GM21367 (cell line): ENCODE measurements around the gene CKAP5.

Experiments
- ATAC-seq: cut with Tn5 transposase; IDR thresholded peaks from one replicate; pipeline ENCODE4 v1.9.1; 2021; ENCODE audit not compliant: unreplicated experiment

The CKAP5 gene

GRCh38 chr11:46701078-46701654 lies 144.9 kb downstream of the CKAP5 start:
- ATAC-seq: peak; percentile 3

GRCh38 chr11:46700241-46701077 lies 145.6 kb downstream of the CKAP5 start, which contains the start of the genes ARHGAP1 and ZNF408:
Gene ARHGAP1, minus strand, starts transcription at chr11:46700619. Its CDS starts 4,512 bp downstream, at chr11:46696107.
Gene ZNF408, plus strand, starts transcription at chr11:46701031. Its CDS starts 17 bp downstream, at chr11:46701048.
- peak; percentile 87 for ATAC-seq

DNA sequence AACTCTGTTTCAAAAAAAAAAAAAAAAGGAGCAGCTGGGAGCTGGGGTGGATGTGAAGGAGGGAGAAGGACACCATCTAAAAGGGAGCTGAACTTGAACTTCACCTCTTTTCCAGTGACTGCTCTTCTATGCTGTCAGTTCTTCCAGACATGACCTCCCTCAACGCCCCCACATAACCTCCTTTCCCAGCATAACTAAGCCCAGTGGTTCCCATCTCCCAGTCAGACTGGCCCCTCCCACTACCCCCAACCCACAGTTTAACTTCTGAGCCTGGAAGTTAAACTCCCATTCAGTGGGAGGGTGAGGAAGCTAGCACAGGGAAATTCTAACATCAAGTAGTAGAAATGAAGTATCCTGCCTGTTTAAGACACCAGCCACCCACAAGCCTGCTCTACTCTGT lies 147.5 kb downstream of the CKAP5 start:
- no peak for ATAC-seq

DNA sequence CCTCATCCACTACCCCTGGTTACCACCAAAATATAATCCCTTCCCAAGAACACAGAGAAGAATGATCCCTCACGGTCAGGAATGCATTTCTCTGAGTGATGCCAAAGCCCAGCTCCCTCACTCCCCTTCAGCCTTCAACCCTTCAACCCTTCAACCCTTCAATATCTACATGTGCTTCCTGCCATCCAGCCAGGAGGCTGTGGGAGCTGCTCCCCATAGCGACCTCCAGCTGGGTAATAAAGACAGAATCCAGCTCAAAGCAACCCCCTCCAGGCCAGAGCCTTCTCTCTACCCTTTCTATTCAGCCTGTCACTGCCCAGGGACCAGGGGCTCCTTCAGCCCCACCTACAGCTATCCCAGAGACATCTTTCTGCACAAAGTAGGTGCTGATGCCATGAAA lies 148.4 kb downstream of the CKAP5 start:
- no peak for ATAC-seq

- no peak for ATAC-seq
These were observed 148.8 kb downstream of the CKAP5 start for GRCh38 chr11:46697303-46697702.

GRCh38 chr11:46696212-46696558 lies 149.9 kb downstream of the CKAP5 start:
- ATAC-seq: no peak

DNA sequence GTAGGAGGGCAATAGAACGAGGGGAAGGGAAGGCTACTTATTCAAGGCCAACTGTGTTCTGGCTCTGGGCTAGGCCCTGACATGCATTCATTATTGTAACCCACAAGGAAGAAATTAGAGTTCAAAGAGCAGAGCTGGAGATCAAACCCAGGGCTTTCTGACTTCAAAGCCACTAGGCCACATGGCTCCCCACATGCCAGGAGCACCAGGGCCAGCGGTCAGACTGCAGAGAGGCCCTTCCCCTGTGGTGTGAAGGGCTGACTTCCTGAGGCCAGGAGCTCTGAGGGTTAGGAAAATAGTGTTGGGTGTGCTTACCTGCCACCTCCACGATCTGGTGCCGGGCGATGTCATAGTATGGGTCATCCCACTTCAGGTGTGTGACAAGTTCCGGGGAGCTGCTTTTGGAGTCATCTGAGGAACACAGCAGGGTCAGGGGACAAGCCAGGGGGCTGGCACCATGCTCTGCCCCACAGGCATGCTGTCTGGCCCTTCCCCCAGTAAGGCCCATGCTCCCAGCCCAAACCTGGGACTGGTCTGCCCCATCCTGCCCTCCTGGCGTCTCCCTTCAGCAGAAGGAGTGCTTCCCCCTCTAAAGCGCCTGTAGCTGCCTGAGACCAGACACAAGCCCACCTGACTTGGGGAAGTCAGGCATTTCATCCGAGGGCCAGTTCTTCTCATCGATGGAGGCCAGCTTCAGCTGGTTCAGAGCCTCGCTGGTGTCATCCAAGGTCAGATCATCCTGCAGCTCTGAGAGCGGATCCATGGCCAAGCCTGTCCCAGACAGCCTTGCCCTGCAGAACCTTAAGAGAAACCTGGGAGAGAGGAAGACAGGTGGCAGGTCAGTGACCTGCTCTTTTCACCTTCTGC lies 150.5 kb downstream of the CKAP5 start:
- no peak for ATAC-seq

- no peak for ATAC-seq
These were observed 151.5 kb downstream of the CKAP5 start for GRCh38 chr11:46694607-46695006.

- ATAC-seq: no peak
These were observed 152.0 kb downstream of the CKAP5 start for GRCh38 chr11:46694072-46694471.

GRCh38 chr11:46693597-46694012 lies 152.5 kb downstream of the CKAP5 start:
- ATAC-seq: no peak
